ENCODE results near the gene VAV1.

- TF ChIP-seq EZH2 (IDR thresholded peaks at IDR 0.05; ENCODE audit: insufficient read depth, poor library complexity, severe bottlenecking) (no peak), EZH2phosphoT487 (IDR thresholded peaks at IDR 0.05; ENCODE audit: insufficient read depth, low read depth) (no peak)
Measured at GRCh38 chr19:6791237-6791636, 18.7 kb downstream of the VAV1 start.
